CD14-positive monocyte (primary cell): ENCODE results near the gene PDP2. TPM values are rescaled to one million over a fixed set of nuclear protein-coding genes. Genes with fewer than 3 reads are reported as not detected.

ENCODE experiments used
- DNase-seq, 3 donors: peaks; one replicate each; pipeline ENCODE4 v3.0.0-alpha.2; 2011 to 2022
- H2AFZ ChIP-seq: 2 replicates; pipeline ENCODE4 v1.6.0; 2012; ENCODE audit warnings: mild to moderate bottlenecking, low read depth, low read length, inconsistent platforms; ENCODE audit not compliant: insufficient read depth, poor library complexity, severe bottlenecking
- H3K27ac ChIP-seq, 2 donors: 1 replicate in 1 of 2; 2 replicates in 1 of 2; pipeline ENCODE4 v1.5.1; 2012 to 2013; ENCODE audit warnings: low read length in 2 of 2, control low read depth in 1 of 2, inconsistent platforms in 1 of 2, low read depth in 1 of 2, mild to moderate bottlenecking in 1 of 2
- H3K27me3 ChIP-seq, 2 donors: one replicate each; pipeline versions ENCODE4 v1.6.0 to v1.6.1; 2011 to 2013; ENCODE audit warnings: low read length in 2 of 2; ENCODE audit not compliant: control insufficient read depth in 2 of 2, insufficient read depth in 2 of 2
- H3K36me3 ChIP-seq, 2 donors: replicated peaks in 1 of 2; 1 replicate in 1 of 2; 2 replicates in 1 of 2; pipeline versions ENCODE4 v1.5.1 to v1.6.1; 2012 to 2013; ENCODE audit warnings: low read length in 2 of 2, control low read depth in 1 of 2, inconsistent platforms in 1 of 2, mild to moderate bottlenecking in 1 of 2; ENCODE audit not compliant: insufficient read depth in 2 of 2, control insufficient read depth in 1 of 2
- H3K4me1 ChIP-seq, 2 donors: 1 replicate in 1 of 2; 2 replicates in 1 of 2; pipeline versions ENCODE4 v1.5.1 to v1.6.1; 2012 to 2013; ENCODE audit warnings: low read length in 2 of 2, control low read depth in 1 of 2, inconsistent platforms in 1 of 2, mild to moderate bottlenecking in 1 of 2, moderate library complexity in 1 of 2; ENCODE audit not compliant: insufficient read depth in 2 of 2, control insufficient read depth in 1 of 2
- H3K4me2 ChIP-seq: replicated peaks from 2 replicates; pipeline ENCODE3; 2012; ENCODE audit warnings: low read length, moderate library complexity, mild to moderate bottlenecking; ENCODE audit not compliant: poor library complexity, severe bottlenecking; ENCODE audit errors: extremely low read depth
- H3K4me3 ChIP-seq, 3 experiments: fragments of 200-600 bp in 1 of 3; sonication (generic) in 1 of 3; replicated peaks in 1 of 3; 1 replicate in 2 of 3; 2 replicates in 1 of 3; pipeline ENCODE4 v1.5.1; 2011 to 2013; ENCODE audit warnings: low read length in 3 of 3, mild to moderate bottlenecking in 3 of 3, control low read depth in 2 of 3, low read depth in 2 of 3, inconsistent platforms in 1 of 3, moderate library complexity in 1 of 3
- H3K79me2 ChIP-seq: 2 replicates; pipeline ENCODE4 v1.6.0; 2012; ENCODE audit warnings: mild to moderate bottlenecking, control low read depth, inconsistent platforms, low read length, moderate library complexity; ENCODE audit not compliant: insufficient read depth
- H3K9ac ChIP-seq: 2 replicates; pipeline ENCODE4 v1.6.0; 2017; ENCODE audit warnings: low read length, mild to moderate bottlenecking; ENCODE audit not compliant: insufficient read depth, poor library complexity, severe bottlenecking
- H3K9me3 ChIP-seq, 2 donors: replicated peaks in 1 of 2; 1 replicate in 1 of 2; 2 replicates in 1 of 2; pipeline versions ENCODE4 v1.5.1 to v1.6.1; 2012 to 2013; ENCODE audit warnings: low read length in 2 of 2, control low read depth in 1 of 2; ENCODE audit not compliant: control insufficient read depth in 1 of 2, insufficient read depth in 1 of 2
- H4K20me1 ChIP-seq: 2 replicates; pipeline ENCODE4 v1.6.0; 2012; ENCODE audit warnings: mild to moderate bottlenecking, low read length, control low read depth, moderate library complexity; ENCODE audit not compliant: insufficient read depth
- H3K27ac Mint-ChIP-seq, 7 donors: one replicate each; pipeline ENCODE4 v1.8.0; 2020; ENCODE audit warnings: mild to moderate bottlenecking in 7 of 7, mixed read lengths in 7 of 7, moderate library complexity in 6 of 7, inconsistent platforms in 2 of 7
- H3K27me3 Mint-ChIP-seq, 3 donors: one replicate each; pipeline ENCODE4 v1.8.0; 2021 to 2022; ENCODE audit warnings: low read depth in 3 of 3, mild to moderate bottlenecking in 3 of 3, mixed read lengths in 3 of 3, moderate library complexity in 3 of 3, inconsistent platforms in 1 of 3
- H3K36me3 Mint-ChIP-seq, 2 donors: one replicate each; pipeline ENCODE4 v1.8.0; 2020; ENCODE audit warnings: mixed read lengths in 2 of 2, inconsistent platforms in 1 of 2, mild to moderate bottlenecking in 1 of 2
- H3K4me1 Mint-ChIP-seq: one replicate; pipeline ENCODE4 v1.8.0; 2020; ENCODE audit warnings: mild to moderate bottlenecking, mixed read lengths
- H3K4me3 Mint-ChIP-seq, 2 donors: one replicate each; pipeline ENCODE4 v1.8.0; 2020; ENCODE audit warnings: mild to moderate bottlenecking in 2 of 2, mixed read lengths in 2 of 2, moderate library complexity in 1 of 2
- H3K9me3 Mint-ChIP-seq, 7 donors: one replicate each; pipeline ENCODE4 v1.8.0; 2020 to 2022; ENCODE audit warnings: mixed read lengths in 7 of 7, mild to moderate bottlenecking in 6 of 7, moderate library complexity in 6 of 7, inconsistent platforms in 2 of 7
- WGBS: methylation state at CpG from one replicate; pipeline ENCODE4 v1.1.5; 2013; ENCODE audit warnings: missing lambda C conversion rate; ENCODE audit not compliant: insufficient coverage; 5-methylcytosine and 5-hydroxymethylcytosine counted together
- intact Hi-C, 2 donors: fragments of 100-400 bp; cut with micrococcal nuclease; formaldehyde crosslinking; loops; one replicate each; pipeline versions ENCODE4 v1.15.0 to v1.15.1; 2023
- polyA plus RNA-seq, 3 donors: library from polyadenylated mRNA; depleted of rRNA in 1 of 3; unstranded in 2 of 3; stranded (reverse) in 1 of 3; fragments of 300-500 nt in 2 of 3; fragments of >200 nt in 1 of 3; fragmentation: Illumina TruSeq in 2 of 3; gene quantifications; 1 replicate in 2 of 3; 2 replicates in 1 of 3; pipeline ENCODE4 v1.2.3, GENCODE V29; 2012 to 2021
- TF ChIP-seq, protein P1 (sequence below): fragments of 200-600 bp; IDR thresholded peaks from one replicate; pipeline ENCODE4 v1.8.0; 2022; ENCODE audit warnings: antibody characterized with exemption, mild to moderate bottlenecking

The PDP2 gene
- polyA plus RNA-seq, 3 donors, result 1.1 TPM; not detected in 2

DNA sequence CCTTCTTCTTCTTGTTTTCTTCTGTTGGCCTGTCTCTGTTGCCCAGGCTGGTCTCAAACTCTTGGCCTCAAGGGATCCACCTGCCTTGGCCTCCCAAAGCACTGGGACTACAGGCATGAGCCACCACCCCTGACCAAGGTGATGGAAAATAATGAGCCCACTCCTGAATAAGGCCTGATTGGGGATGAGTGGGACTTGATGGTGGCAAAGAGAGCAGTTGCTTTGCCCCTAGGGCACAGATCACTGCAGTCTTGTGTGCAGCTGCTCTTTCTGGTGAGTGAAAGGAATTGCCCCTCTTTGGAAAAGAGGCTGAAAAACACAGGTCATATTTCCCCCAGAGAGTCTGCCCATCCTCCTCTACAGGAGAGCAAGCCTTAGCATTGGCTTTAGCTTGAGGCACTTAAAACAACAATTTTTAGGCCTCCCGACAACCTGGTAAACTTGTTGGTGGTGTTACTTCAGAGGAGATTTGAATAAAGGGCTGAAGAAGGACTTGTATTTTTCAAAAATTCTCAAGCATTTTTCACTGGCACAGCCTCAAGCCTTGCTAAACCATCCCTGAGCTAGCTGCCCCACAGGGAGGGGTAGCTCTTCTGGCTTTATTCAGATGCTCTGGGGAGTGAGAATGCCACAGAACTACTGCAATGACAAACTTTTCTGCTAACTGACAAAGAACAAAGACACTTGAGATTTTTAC, 6.1 kb upstream of the PDP2 start:
- Histone ChIP-seq H3K9ac (no peak overlapping the region), H3K4me3 (no peak overlapping the region), H3K4me1 (peaks cover 24 to 37% of the 10 kb centered on the region in 2 donors), H4K20me1 (no peaks in the 10 kb centered on the region), H3K79me2 (no peaks in the 10 kb centered on the region), H2AFZ (no peak overlapping the region), H3K27ac (no peak overlapping the region), H3K36me3 (no peaks in the 10 kb centered on the region), H3K27me3 (peaks cover 6 to 59% of the 10 kb centered on the region in 2 donors), H3K4me2 (no peak overlapping the region), H3K9me3 (peaks cover 5 to 7% of the 10 kb centered on the region in 2 donors)
- peaks cover 3 to 12% (median 9%) of the 10 kb centered on the region in 7 donors for H3K9me3 Mint-ChIP-seq
- H3K27me3 Mint-ChIP-seq, result peaks cover 62 to 79% (median 65%) of the 10 kb centered on the region in 3 donors
- peaks cover 0 to 2% of the 10 kb centered on the region in 2 donors for H3K36me3 Mint-ChIP-seq
- intact Hi-C loops, result no loop called here
- TF ChIP-seq, protein P1, sequence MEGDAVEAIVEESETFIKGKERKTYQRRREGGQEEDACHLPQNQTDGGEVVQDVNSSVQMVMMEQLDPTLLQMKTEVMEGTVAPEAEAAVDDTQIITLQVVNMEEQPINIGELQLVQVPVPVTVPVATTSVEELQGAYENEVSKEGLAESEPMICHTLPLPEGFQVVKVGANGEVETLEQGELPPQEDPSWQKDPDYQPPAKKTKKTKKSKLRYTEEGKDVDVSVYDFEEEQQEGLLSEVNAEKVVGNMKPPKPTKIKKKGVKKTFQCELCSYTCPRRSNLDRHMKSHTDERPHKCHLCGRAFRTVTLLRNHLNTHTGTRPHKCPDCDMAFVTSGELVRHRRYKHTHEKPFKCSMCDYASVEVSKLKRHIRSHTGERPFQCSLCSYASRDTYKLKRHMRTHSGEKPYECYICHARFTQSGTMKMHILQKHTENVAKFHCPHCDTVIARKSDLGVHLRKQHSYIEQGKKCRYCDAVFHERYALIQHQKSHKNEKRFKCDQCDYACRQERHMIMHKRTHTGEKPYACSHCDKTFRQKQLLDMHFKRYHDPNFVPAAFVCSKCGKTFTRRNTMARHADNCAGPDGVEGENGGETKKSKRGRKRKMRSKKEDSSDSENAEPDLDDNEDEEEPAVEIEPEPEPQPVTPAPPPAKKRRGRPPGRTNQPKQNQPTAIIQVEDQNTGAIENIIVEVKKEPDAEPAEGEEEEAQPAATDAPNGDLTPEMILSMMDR, result no peak
- peak overlapping the region; percentile 42 to 87 (median 82) for H3K27ac Mint-ChIP-seq
- peaks cover 26% of the 10 kb centered on the region for H3K4me1 Mint-ChIP-seq
- H3K4me3 Mint-ChIP-seq, result peak overlapping the region in 1 of 2 donors; percentile 80
- DNase-seq, result no peak
- no CpG with 5 or more reads among the region's 1 CpG for WGBS

DNA sequence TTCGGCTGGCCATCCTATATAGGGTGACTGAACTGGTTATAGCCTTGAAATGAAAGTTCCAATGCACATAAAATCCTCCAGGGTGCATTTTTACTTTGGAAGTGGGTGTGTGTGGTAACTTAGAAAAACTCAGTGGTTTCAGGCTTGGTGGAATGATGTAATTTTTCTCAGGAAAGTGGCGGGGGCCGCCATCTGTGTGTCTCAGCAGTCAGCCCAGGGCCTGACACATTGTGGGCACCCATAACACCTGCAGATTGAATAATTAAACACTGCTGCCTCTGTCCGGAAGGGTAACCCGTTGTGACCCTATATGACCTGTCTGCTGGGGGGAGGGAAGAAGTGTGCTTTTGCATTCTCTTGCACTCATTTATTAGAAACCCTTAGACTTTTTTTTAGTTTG, 2.2 kb upstream of the PDP2 start:
- Histone ChIP-seq H2AFZ (no peak overlapping the region), H3K27ac (no peak overlapping the region), H3K4me1 (peaks cover 30 to 45% of the 10 kb centered on the region in 2 donors), H3K36me3 (no peaks in the 10 kb centered on the region), H3K27me3 (peaks cover 13 to 63% of the 10 kb centered on the region in 2 donors), H3K4me3 (no peak overlapping the region), H3K4me2 (no peak overlapping the region), H3K9me3 (peaks cover 5 to 7% of the 10 kb centered on the region in 2 donors), H4K20me1 (no peaks in the 10 kb centered on the region), H3K79me2 (no peaks in the 10 kb centered on the region), H3K9ac (no peak overlapping the region)
- 0% methylated on average over 2 of the region's 5 CpGs for WGBS
- Mint-ChIP-seq H3K27ac (peak overlapping the region in 1 of 7 donors; percentile 60), H3K9me3 (peaks cover 3 to 16% (median 9%) of the 10 kb centered on the region in 7 donors), H3K4me1 (peaks cover 31% of the 10 kb centered on the region), H3K27me3 (peaks cover 61 to 78% (median 67%) of the 10 kb centered on the region in 3 donors), H3K36me3 (peaks cover 0 to 2% of the 10 kb centered on the region in 2 donors), H3K4me3 (peak overlapping the region in 1 of 2 donors; percentile 62)
- TF ChIP-seq, protein P1, result no peak
- intact Hi-C loops, result no loop called here
- DNase-seq, result peak in 1 of 3 donors; percentile 25
